Measurements from ENCODE around the gene MLLT3. TPM values are rescaled to one million over a fixed set of nuclear protein-coding genes. Genes with fewer than 3 reads are reported as not detected.

MLLT3 gene
- 10 to 100 TPM in 2 of 4 donors, 1 to 10 TPM in 2; 4.8 to 17.8 (median 12.1) TPM for total RNA-seq

- ATAC-seq (ENCODE audit: low FRiP score): peak; percentile 94
- TF ChIP-seq CTCF (IDR thresholded peaks at IDR 0.05): no peak
- DNase-seq (ENCODE audit: low spot score): peak; percentile 62
Observed at GRCh38 chr9:20622330-20623020, at the start of gene MLLT3. TSS of gene MLLT3 (minus strand) at chr9:20622499.

- no peak for TF ChIP-seq CTCF (IDR thresholded peaks at IDR 0.05)
- DNase-seq (ENCODE audit: low spot score) (no peak), ATAC-seq (ENCODE audit: low FRiP score) (no peak)
Observed at GRCh38 chr9:20671635-20672034, 49.3 kb upstream of the MLLT3 start.

GRCh38 chr9:20670395-20670794 is 48.1 kb upstream of the MLLT3 start:
- no peak for TF ChIP-seq CTCF (IDR thresholded peaks at IDR 0.05)
- ATAC-seq (ENCODE audit: low FRiP score) (no peak), DNase-seq (ENCODE audit: low spot score) (no peak)

- no peak for DNase-seq (ENCODE audit: low spot score)
- ATAC-seq (ENCODE audit: low FRiP score): no peak
- TF ChIP-seq CTCF (IDR thresholded peaks at IDR 0.05): no peak
Observed at GRCh38 chr9:20664501-20664900, 42.2 kb upstream of the MLLT3 start.

- TF ChIP-seq CTCF (IDR thresholded peaks at IDR 0.05): no peak
- DNase-seq (ENCODE audit: low spot score) (no peak), ATAC-seq (ENCODE audit: low FRiP score) (no peak)
Observed at GRCh38 chr9:20663133-20663532, 40.8 kb upstream of the MLLT3 start.

GRCh38 chr9:20662156-20662555 is 39.9 kb upstream of the MLLT3 start:
- ATAC-seq (ENCODE audit: low FRiP score) (no peak), DNase-seq (ENCODE audit: low spot score) (no peak)
- TF ChIP-seq CTCF (IDR thresholded peaks at IDR 0.05): no peak

GRCh38 chr9:20659474-20659967 is 37.2 kb upstream of the MLLT3 start:
- no peak for TF ChIP-seq CTCF (IDR thresholded peaks at IDR 0.05)
- no peak for ATAC-seq (ENCODE audit: low FRiP score)
- DNase-seq (ENCODE audit: low spot score): no peak
